Pancreas (tissue), 10 donors: ENCODE data around the gene RNU5B-1. TPM values are rescaled to one million over a fixed set of nuclear protein-coding genes. Genes with fewer than 3 reads are reported as not detected.

ENCODE experiments used
- ATAC-seq, 4 donors: fragments of 200-7000 bp; cut with Tn5 transposase; one replicate each; pipeline versions ENCODE4 v1.8.0 to v1.9.1; 2020; ENCODE audit warnings: mild to moderate bottlenecking in 4 of 4, moderate library complexity in 4 of 4
- DNase-seq, 6 donors: peaks; one replicate each; pipeline ENCODE4 v3.0.0-alpha.2; 2020
- FAIRE-seq: peaks from 2 replicates; lab custom pipeline; 2012; peaks lifted over from hg19 to GRCh38; lab: Jason Lieb, UNC
- H3K27ac ChIP-seq, 4 donors: fragments of 200-600 bp; sonication (generic); 1 replicate in 3 of 4; 2 replicates in 1 of 4; pipeline versions ENCODE4 v1.5.0 to v1.8.0; 2020
- H3K27me3 ChIP-seq, 4 donors: fragments of 200-600 bp; one replicate each; pipeline ENCODE4 v1.8.0; 2021
- H3K36me3 ChIP-seq, 3 donors: fragments of 200-600 bp; sonication (generic) in 1 of 3; one replicate each; pipeline versions ENCODE4 v1.5.0 to v1.8.0; 2020 to 2021
- H3K4me1 ChIP-seq, 3 donors: fragments of 200-600 bp; one replicate each; pipeline ENCODE4 v1.8.0; 2021
- H3K4me3 ChIP-seq, 4 donors: fragments of 200-600 bp; sonication (generic) in 2 of 4; one replicate each; pipeline versions ENCODE4 v1.5.0 to v1.8.0; 2020 to 2021
- H3K9me3 ChIP-seq, 4 donors: fragments of 200-600 bp; one replicate each; pipeline ENCODE4 v1.8.0; 2021
- WGBS, 2 donors: extraction: QIAGEN DNeasy Blood & Tissue Kit; methylation state at CpG; one replicate each; pipeline ENCODE4 v1.1.7; 2013; 5-methylcytosine and 5-hydroxymethylcytosine counted together
- intact Hi-C, 3 donors: fragments of 100-400 bp; cut with DNase I; formaldehyde crosslinking; loops; one replicate each; pipeline versions ENCODE4 v1.11.1 to v1.14.2; 2022
- polyA plus RNA-seq, 2 donors: library from polyadenylated mRNA; stranded (reverse); fragments of 200-250 nt; gene quantifications; one replicate each; pipeline ENCODE4 v1.2.3, GENCODE V29; 2013
- total RNA-seq, 6 donors: library from RNA; stranded (reverse); fragmentation: NEBNext Ultra II Directional in 4 of 6; extraction: Animal tissue kit (Norgen Biotek cat#: 25700) in 4 of 6; gene quantifications; one replicate each; pipeline versions ENCODE4 v1.2.1 to v1.2.4, GENCODE V29; 2021 to 2023
- TF ChIP-seq, protein P1 (sequence below), 4 donors: fragments of 200-600 bp; sonication (generic) in 3 of 4; IDR thresholded peaks; one replicate each; pipeline versions ENCODE4 v1.5.0 to v1.8.0; 2021; ENCODE audit warnings: antibody characterized with exemption in 4 of 4
- donor health status: healthy with polysubstance abuse.
- donor health status: DM: no; HTN: no; CAD: no; lungs with moderate emphysema.
- donor health status: DM: no; HTN: no; CAD: no.
- donor health status: control.
- donor health status: control.
- donor health status: Bipolar disorder and iron deficiency.
- donor health status: DM: yes; HTN: yes; CAD: no.
- donor health status: DM: no; HTN: no; CAD: no.
- donor health status: DM: no; HTN: no; CAD: no.
- donor health status: DM: yes; HTN: yes; CAD: no.

RNU5B-1 gene
- total and polyA plus RNA-seq, 8 donors = 10.5 to 21.8 (median 21.6) TPM; not detected in 5

DNA sequence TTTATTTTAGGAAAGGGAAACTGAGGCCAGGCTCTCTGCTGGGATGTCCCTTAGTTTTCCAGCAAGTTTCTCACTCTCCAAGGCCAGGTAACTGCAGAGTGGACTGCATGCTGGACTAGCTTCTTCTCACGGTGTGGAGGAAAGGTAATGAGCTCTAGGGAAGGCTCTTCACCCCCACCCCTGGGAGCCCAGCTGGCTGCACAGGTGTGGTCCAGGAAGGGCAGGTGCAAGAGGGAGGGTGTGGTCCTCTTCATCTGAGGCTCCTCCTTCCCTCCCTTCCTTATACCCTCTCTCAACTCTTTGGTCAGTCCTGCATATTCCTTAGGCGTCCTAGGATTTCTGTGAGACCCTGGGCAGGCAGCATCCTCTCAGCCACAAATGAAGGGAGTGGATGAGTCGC lies 33.9 kb downstream of the RNU5B-1 start:
- no peak overlapping the region for H3K27ac ChIP-seq
- TF ChIP-seq, protein P1, sequence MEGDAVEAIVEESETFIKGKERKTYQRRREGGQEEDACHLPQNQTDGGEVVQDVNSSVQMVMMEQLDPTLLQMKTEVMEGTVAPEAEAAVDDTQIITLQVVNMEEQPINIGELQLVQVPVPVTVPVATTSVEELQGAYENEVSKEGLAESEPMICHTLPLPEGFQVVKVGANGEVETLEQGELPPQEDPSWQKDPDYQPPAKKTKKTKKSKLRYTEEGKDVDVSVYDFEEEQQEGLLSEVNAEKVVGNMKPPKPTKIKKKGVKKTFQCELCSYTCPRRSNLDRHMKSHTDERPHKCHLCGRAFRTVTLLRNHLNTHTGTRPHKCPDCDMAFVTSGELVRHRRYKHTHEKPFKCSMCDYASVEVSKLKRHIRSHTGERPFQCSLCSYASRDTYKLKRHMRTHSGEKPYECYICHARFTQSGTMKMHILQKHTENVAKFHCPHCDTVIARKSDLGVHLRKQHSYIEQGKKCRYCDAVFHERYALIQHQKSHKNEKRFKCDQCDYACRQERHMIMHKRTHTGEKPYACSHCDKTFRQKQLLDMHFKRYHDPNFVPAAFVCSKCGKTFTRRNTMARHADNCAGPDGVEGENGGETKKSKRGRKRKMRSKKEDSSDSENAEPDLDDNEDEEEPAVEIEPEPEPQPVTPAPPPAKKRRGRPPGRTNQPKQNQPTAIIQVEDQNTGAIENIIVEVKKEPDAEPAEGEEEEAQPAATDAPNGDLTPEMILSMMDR (IDR thresholded peaks at IDR 0.05) = no peak
- no peaks in the 10 kb centered on the region for H3K27me3 ChIP-seq
- no peak overlapping the region for H3K4me3 ChIP-seq
- no peak for ATAC-seq
- no peaks in the 10 kb centered on the region for H3K36me3 ChIP-seq
- DNase-seq = no peak
- H3K4me1 ChIP-seq = no peaks in the 10 kb centered on the region
- 53 to 57% methylated on average over 3 of the region's 3 CpGs for WGBS, 2 donors
- FAIRE-seq = no peak
- intact Hi-C loops = no loop called here
- no peaks in the 10 kb centered on the region for H3K9me3 ChIP-seq

DNA sequence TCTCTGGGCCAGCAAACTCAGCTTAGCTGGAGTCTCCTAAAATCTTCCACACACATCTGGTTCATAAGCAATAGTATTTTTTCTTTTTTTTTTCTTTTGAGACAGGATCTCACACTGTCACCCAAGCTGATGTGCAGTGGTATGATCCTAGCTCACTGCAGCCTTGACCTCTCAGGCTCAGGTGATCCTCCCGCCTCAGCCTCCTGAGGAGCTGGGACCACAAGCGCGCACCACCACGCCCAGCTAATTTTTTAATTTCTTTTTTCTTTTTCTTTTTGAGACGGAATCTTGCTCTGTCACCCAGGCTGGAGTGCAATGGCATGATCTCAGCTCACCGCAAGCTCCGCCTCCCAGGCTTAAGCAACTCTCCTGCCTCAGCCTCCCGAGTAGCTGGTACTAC lies 34.3 kb downstream of the RNU5B-1 start:
- Histone ChIP-seq H3K4me3 (no peak overlapping the region), H3K36me3 (no peaks in the 10 kb centered on the region), H3K27me3 (no peaks in the 10 kb centered on the region), H3K4me1 (no peaks in the 10 kb centered on the region), H3K27ac (no peak overlapping the region), H3K9me3 (no peaks in the 10 kb centered on the region)
- WGBS, 2 donors = 86 to 90% methylated on average over 8 of the region's 8 CpGs
- ATAC-seq = no peak
- TF ChIP-seq, protein P1 (IDR thresholded peaks at IDR 0.05) = no peak
- intact Hi-C loops = no loop called here
- no peak for DNase-seq
- no peak for FAIRE-seq

DNA sequence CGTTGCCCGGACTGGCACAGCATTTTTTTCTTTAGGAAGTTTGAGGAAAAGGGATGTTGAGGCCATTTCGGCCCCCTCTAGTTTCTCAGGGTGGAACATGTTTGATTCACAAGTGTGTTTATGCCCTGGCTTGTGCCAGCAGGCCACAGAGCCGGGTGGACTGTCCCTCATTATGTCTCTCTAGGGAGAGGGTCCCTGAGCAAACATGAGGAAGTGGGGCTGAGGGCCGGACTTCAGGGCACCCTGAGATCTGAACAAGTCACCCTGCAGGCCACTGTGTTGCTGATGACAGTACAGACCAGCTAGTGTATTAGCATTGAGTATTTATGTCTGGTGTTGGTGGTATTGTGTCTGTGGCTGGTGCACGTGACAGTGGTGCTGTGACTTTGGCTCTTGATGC lies 34.9 kb downstream of the RNU5B-1 start:
- ATAC-seq (no peak), FAIRE-seq (no peak), DNase-seq (no peak)
- WGBS, 2 donors = 73 to 80% methylated on average over 6 of the region's 6 CpGs
- TF ChIP-seq, protein P1 (IDR thresholded peaks at IDR 0.05) = no peak
- H3K36me3 ChIP-seq = no peaks in the 10 kb centered on the region
- H3K27ac ChIP-seq = no peak overlapping the region
- no peaks in the 10 kb centered on the region for H3K4me1 ChIP-seq
- no peak overlapping the region for H3K4me3 ChIP-seq
- H3K9me3 ChIP-seq = no peaks in the 10 kb centered on the region
- H3K27me3 ChIP-seq = no peaks in the 10 kb centered on the region
- intact Hi-C loops = no loop called here

DNA sequence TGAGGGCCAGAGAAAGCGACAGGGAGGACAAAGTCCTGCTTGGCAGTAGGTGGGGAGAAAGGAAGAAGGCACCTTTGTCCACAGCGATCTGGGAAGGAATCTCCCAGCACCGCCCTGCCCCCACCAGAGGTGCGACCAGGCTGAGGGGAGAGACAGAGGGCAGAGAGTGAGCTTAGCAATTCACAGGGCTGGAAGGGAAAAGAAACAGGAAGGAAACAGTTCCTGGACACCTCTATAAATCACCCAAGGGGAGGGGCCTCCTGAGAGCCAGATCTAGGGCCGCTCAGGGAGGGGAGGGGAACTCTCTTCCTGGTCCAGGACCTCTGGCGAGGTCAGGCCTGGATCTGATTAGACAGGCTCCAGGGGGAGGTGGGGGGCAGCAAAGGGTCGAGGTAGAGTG lies 35.4 kb downstream of the RNU5B-1 start:
- Histone ChIP-seq H3K36me3 (no peaks in the 10 kb centered on the region), H3K9me3 (no peaks in the 10 kb centered on the region), H3K27ac (no peak overlapping the region), H3K27me3 (no peaks in the 10 kb centered on the region), H3K4me1 (no peaks in the 10 kb centered on the region), H3K4me3 (no peak overlapping the region)
- FAIRE-seq = no peak
- DNase-seq = no peak
- ATAC-seq = peak in 2 of 4 donors; percentile 17 to 43
- WGBS, 2 donors = 53 to 65% methylated on average over 7 of the region's 7 CpGs
- TF ChIP-seq, protein P1 (IDR thresholded peaks at IDR 0.05) = no peak
- intact Hi-C loops = no loop called here

DNA sequence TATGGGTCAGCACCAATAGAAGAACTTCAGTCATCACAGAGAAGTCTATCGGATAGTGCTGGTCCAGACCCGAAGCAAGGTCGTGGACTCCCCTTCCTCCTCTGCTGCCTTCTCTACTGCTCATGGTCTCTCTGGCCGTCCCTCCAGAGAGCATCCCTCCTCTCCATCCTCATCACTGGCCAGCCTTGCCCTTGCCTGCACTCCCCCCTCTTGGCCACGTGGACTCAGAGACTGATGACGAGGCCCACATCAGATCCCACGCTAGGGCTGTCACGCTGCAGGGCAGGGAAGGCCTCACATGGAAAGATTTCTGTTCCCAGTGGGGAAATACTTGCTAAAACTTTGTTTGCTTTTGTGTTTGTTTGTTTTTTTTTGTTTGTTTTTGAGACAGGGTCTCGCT lies 38.0 kb downstream of the RNU5B-1 start:
- no peak for FAIRE-seq
- intact Hi-C loops = no loop called here
- TF ChIP-seq, protein P1 (IDR thresholded peaks at IDR 0.05) = no peak
- no peaks in the 10 kb centered on the region for H3K36me3 ChIP-seq
- no peaks in the 10 kb centered on the region for H3K9me3 ChIP-seq
- H3K4me1 ChIP-seq = no peaks in the 10 kb centered on the region
- H3K27me3 ChIP-seq = no peaks in the 10 kb centered on the region
- WGBS, 2 donors = 85 to 89% methylated on average over 9 of the region's 9 CpGs
- DNase-seq = no peak
- ATAC-seq = no peak
- H3K4me3 ChIP-seq = no peak overlapping the region
- H3K27ac ChIP-seq = no peak overlapping the region
